ENCODE data around the gene CMIP.

GRCh38 chr16:81509404-81509803, 64.8 kb downstream of the CMIP start:
- TF ChIP-seq EZH2 (IDR thresholded peaks at IDR 0.05): no peak
- TF ChIP-seq, protein P1, sequence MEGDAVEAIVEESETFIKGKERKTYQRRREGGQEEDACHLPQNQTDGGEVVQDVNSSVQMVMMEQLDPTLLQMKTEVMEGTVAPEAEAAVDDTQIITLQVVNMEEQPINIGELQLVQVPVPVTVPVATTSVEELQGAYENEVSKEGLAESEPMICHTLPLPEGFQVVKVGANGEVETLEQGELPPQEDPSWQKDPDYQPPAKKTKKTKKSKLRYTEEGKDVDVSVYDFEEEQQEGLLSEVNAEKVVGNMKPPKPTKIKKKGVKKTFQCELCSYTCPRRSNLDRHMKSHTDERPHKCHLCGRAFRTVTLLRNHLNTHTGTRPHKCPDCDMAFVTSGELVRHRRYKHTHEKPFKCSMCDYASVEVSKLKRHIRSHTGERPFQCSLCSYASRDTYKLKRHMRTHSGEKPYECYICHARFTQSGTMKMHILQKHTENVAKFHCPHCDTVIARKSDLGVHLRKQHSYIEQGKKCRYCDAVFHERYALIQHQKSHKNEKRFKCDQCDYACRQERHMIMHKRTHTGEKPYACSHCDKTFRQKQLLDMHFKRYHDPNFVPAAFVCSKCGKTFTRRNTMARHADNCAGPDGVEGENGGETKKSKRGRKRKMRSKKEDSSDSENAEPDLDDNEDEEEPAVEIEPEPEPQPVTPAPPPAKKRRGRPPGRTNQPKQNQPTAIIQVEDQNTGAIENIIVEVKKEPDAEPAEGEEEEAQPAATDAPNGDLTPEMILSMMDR (IDR thresholded peaks at IDR 0.05): no peak
- TF ChIP-seq EZH2phosphoT487 (IDR thresholded peaks at IDR 0.05): no peak

All from neural progenitor cell (in vitro differentiated cells).